HL-60 (cell line): Measurements from ENCODE around the gene IRF6.

ENCODE experiments used
- CTCF ChIP-seq: IDR thresholded peaks from one replicate; pipeline ENCODE4 v1.5.1; 2011; ENCODE audit warnings: low read length, control low read depth, inconsistent platforms; ENCODE audit not compliant: insufficient read depth
- GABPA ChIP-seq: IDR thresholded peaks from 2 replicates; pipeline ENCODE4 v1.6.1; 2012; ENCODE audit warnings: low read depth
- POLR2AphosphoS5 ChIP-seq: IDR thresholded peaks from 2 replicates; pipeline ENCODE4 v1.6.1; 2012; ENCODE audit warnings: low read depth
- SPI1 ChIP-seq: IDR thresholded peaks from 2 replicates; pipeline ENCODE4 v1.6.1; 2012; ENCODE audit warnings: low read depth, mild to moderate bottlenecking, borderline replicate concordance
- TF ChIP-seq, protein P1 (sequence below): IDR thresholded peaks from 2 replicates; pipeline ENCODE4 v1.6.1; 2012; ENCODE audit warnings: low read depth; ENCODE audit not compliant: insufficient replicate concordance

DNA sequence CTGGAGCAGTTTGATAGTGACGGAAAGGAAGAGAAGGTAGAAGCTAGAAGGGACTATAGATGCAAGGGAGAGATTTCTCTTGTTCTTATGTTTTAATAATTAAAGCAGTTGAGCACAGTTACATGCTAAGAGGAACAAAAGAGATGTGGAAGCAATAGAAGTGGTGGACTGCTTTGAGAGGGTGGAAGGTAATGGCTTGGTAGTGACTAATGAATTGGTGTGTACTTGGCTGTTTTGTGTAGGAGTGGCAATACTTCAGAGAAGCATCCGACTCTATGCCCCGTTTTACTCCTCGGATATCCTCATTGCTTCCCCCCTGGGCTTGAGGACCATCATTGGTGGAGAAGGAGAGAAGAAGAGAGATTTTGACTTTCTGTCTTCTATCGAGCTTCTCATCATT, 34.7 kb upstream of the IRF6 start:
- no peak for TF ChIP-seq CTCF
- TF ChIP-seq POLR2AphosphoS5 = no peak
- TF ChIP-seq, protein P1, sequence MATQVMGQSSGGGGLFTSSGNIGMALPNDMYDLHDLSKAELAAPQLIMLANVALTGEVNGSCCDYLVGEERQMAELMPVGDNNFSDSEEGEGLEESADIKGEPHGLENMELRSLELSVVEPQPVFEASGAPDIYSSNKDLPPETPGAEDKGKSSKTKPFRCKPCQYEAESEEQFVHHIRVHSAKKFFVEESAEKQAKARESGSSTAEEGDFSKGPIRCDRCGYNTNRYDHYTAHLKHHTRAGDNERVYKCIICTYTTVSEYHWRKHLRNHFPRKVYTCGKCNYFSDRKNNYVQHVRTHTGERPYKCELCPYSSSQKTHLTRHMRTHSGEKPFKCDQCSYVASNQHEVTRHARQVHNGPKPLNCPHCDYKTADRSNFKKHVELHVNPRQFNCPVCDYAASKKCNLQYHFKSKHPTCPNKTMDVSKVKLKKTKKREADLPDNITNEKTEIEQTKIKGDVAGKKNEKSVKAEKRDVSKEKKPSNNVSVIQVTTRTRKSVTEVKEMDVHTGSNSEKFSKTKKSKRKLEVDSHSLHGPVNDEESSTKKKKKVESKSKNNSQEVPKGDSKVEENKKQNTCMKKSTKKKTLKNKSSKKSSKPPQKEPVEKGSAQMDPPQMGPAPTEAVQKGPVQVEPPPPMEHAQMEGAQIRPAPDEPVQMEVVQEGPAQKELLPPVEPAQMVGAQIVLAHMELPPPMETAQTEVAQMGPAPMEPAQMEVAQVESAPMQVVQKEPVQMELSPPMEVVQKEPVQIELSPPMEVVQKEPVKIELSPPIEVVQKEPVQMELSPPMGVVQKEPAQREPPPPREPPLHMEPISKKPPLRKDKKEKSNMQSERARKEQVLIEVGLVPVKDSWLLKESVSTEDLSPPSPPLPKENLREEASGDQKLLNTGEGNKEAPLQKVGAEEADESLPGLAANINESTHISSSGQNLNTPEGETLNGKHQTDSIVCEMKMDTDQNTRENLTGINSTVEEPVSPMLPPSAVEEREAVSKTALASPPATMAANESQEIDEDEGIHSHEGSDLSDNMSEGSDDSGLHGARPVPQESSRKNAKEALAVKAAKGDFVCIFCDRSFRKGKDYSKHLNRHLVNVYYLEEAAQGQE = no peak
- TF ChIP-seq GABPA = no peak
- no peak for TF ChIP-seq SPI1
